ENCODE results near the gene NFASC.

DNA sequence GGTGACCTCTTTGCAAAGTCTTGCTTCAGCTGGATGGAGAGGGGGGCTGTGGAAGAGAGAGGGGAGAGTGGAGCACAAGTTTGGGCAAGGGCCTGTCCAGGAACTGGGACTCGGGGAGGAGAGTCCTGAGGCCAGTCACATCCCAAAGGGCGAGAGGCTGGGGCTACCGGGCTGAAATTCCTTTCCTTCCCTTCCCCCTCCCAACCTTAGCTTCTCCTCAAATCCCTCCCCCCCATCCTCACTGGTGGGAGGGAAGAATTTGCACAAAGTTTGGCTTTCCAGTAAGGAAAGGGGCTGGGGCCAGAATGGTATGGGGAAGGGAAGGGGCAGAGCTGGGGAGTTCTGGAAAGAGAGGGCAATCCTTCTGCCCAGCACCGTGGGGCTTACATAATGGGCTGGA lies 173.2 kb downstream of the NFASC start:
- TF ChIP-seq, protein P1, sequence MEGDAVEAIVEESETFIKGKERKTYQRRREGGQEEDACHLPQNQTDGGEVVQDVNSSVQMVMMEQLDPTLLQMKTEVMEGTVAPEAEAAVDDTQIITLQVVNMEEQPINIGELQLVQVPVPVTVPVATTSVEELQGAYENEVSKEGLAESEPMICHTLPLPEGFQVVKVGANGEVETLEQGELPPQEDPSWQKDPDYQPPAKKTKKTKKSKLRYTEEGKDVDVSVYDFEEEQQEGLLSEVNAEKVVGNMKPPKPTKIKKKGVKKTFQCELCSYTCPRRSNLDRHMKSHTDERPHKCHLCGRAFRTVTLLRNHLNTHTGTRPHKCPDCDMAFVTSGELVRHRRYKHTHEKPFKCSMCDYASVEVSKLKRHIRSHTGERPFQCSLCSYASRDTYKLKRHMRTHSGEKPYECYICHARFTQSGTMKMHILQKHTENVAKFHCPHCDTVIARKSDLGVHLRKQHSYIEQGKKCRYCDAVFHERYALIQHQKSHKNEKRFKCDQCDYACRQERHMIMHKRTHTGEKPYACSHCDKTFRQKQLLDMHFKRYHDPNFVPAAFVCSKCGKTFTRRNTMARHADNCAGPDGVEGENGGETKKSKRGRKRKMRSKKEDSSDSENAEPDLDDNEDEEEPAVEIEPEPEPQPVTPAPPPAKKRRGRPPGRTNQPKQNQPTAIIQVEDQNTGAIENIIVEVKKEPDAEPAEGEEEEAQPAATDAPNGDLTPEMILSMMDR (IDR thresholded peaks at IDR 0.05), result no peak
- no peak for TF ChIP-seq POLR2A (IDR thresholded peaks at IDR 0.05)
